Stimulated activated CD8-positive, alpha-beta memory T cell treated with anti-CD3 and anti-CD28 coated beads, Interleukin-7, amount 100 ng/mL, for 48 hours (primary cell): ENCODE measurements around the gene RSU1.

Experiments
- DNase-seq, 2 donors: peaks; one replicate each; pipeline ENCODE4 v3.0.0-alpha.2; 2020; ENCODE audit warnings: low read depth in 1 of 2; ENCODE audit errors: extremely low read depth in 1 of 2

The RSU1 gene

GRCh38 chr10:16544099-16544498 is 273.1 kb downstream of the RSU1 start:
- DNase-seq, result no peak
